Activated B cell treated with CpG ODN at 0.5 μM for 24 hours (primary cell): Measurements from ENCODE around the gene MAN1B1. TPM values are rescaled to one million over a fixed set of nuclear protein-coding genes. Genes with fewer than 3 reads are reported as not detected.

Source experiments
- ATAC-seq: fragments of 200-7000 bp; cut with Tn5 transposase; one replicate; pipeline ENCODE4 v1.10.0; 2021; ENCODE audit warnings: low read depth, mild to moderate bottlenecking, moderate library complexity
- CTCF ChIA-PET: fragments of 350-600 bp; sonication (Branson Sonifier 250); formaldehyde crosslinking; loops from one replicate; lab custom pipeline; 2021; ENCODE audit warnings: antibody characterized with exemption; lab: Charles Lee
- POLR2A ChIA-PET: fragments of 350-600 bp; sonication (Branson Sonifier 250); formaldehyde crosslinking; loops from one replicate; lab custom pipeline; 2021; ENCODE audit warnings: antibody characterized with exemption; lab: Charles Lee
- DNase-seq: peaks from one replicate; pipeline ENCODE4 v3.0.0; 2022
- H3K27ac Mint-ChIP-seq: one replicate; pipeline ENCODE4 v1.8.0; 2020; ENCODE audit warnings: mixed read lengths
- H3K27me3 Mint-ChIP-seq: one replicate; pipeline ENCODE4 v1.8.0; 2021; ENCODE audit warnings: mixed read lengths
- H3K36me3 Mint-ChIP-seq: one replicate; pipeline ENCODE4 v1.8.0; 2021; ENCODE audit warnings: low read depth, mixed read lengths
- H3K4me1 Mint-ChIP-seq: one replicate; pipeline ENCODE4 v1.8.0; 2021; ENCODE audit warnings: mixed read lengths
- H3K4me3 Mint-ChIP-seq: one replicate; pipeline ENCODE4 v1.8.0; 2020; ENCODE audit warnings: mild to moderate bottlenecking, mixed read lengths
- H3K9me3 Mint-ChIP-seq: one replicate; pipeline ENCODE4 v1.8.0; 2020; ENCODE audit warnings: mixed read lengths
- intact Hi-C: fragments of 100-400 bp; cut with micrococcal nuclease; formaldehyde crosslinking; loops from one replicate; pipeline ENCODE4 v1.15.1; 2024
- total RNA-seq: library from RNA; stranded (reverse); gene quantifications from 2 replicates; pipeline ENCODE4 v1.2.3, GENCODE V29; 2022
- TF ChIP-seq, protein P1 (sequence below): fragments of 200-600 bp; IDR thresholded peaks from one replicate; pipeline ENCODE4 v1.8.0; 2022; ENCODE audit warnings: antibody characterized with exemption, mild to moderate bottlenecking

MAN1B1 gene
- total RNA-seq, 1 donor from 2014 or later, result 37.7 TPM

DNA sequence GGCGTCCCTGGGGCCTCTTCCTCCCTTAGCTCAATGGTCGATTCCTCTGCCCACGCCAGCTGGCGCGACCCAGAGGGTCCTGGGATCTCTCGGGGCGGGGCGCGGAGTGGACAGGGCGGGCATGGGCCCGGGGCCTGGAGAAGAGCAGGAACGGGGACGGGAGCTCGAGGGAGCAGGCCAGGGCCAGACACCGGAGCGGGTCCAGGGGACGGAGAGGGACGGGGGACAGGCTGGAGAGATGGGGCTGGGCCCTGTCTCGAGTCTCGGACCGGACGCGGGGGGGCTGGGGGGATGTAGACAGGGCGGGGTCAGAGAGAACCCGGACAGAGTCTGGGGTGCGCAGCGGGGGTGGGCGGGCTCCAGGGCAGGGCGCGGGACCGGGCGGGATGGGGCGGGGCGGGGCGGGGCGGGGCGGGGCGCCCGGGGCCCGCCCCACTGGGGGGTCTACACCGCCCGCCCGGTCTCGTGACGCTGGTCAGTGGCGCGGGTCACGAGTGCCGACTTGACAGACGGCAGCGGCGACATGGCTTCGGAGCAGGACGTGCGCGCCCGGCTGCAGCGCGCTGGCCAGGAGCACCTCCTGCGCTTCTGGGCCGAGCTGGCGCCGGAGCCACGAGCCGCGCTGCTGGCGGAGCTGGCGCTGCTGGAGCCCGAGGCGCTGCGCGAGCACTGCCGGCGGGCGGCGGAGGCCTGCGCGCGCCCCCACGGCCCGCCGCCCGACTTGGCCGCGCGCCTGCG is 9.6 kb upstream of the MAN1B1 start, which contains the start of gene UAP1L1:
UAP1L1 (plus strand) TSS at position 508 of the 738 bp plus-strand sequence; CDS start at position 524, 16 bp downstream.
- intact Hi-C loops, result loop anchor here (1.0 kb wide), 1 partner anchor 8 kb away; no protein-coding TSS in a partner anchor
- H3K4me3 Mint-ChIP-seq, result peak within 1 kb of the TSS; percentile 78
- TF ChIP-seq, protein P1, sequence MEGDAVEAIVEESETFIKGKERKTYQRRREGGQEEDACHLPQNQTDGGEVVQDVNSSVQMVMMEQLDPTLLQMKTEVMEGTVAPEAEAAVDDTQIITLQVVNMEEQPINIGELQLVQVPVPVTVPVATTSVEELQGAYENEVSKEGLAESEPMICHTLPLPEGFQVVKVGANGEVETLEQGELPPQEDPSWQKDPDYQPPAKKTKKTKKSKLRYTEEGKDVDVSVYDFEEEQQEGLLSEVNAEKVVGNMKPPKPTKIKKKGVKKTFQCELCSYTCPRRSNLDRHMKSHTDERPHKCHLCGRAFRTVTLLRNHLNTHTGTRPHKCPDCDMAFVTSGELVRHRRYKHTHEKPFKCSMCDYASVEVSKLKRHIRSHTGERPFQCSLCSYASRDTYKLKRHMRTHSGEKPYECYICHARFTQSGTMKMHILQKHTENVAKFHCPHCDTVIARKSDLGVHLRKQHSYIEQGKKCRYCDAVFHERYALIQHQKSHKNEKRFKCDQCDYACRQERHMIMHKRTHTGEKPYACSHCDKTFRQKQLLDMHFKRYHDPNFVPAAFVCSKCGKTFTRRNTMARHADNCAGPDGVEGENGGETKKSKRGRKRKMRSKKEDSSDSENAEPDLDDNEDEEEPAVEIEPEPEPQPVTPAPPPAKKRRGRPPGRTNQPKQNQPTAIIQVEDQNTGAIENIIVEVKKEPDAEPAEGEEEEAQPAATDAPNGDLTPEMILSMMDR, result no peak
- H3K27me3 Mint-ChIP-seq, result no peaks in the 10 kb centered on the region
- peaks cover 25% of the 10 kb centered on the region for H3K4me1 Mint-ChIP-seq
- peaks cover 12% of the 10 kb centered on the region for H3K36me3 Mint-ChIP-seq
- H3K9me3 Mint-ChIP-seq, result no peaks in the 10 kb centered on the region
- DNase-seq (peak; percentile 58), ATAC-seq (peak; percentile 67)
- ChIA-PET CTCF (interaction anchor here (0.7 to 1.3 kb wide), 3 partner anchors 11 to 42 kb away, joined by 3 read pairs; no protein-coding TSS in a partner anchor), POLR2A (interaction anchor here (0.6 to 2.3 kb wide), 6 partner anchors 9 to 196 kb away, joined by 3 to 21 read pairs (median 3); partner anchors contain the start of genes MAN1B1, NELFB and TUBB4B)
- peak within 1 kb of the TSS; percentile 35 for H3K27ac Mint-ChIP-seq

DNA sequence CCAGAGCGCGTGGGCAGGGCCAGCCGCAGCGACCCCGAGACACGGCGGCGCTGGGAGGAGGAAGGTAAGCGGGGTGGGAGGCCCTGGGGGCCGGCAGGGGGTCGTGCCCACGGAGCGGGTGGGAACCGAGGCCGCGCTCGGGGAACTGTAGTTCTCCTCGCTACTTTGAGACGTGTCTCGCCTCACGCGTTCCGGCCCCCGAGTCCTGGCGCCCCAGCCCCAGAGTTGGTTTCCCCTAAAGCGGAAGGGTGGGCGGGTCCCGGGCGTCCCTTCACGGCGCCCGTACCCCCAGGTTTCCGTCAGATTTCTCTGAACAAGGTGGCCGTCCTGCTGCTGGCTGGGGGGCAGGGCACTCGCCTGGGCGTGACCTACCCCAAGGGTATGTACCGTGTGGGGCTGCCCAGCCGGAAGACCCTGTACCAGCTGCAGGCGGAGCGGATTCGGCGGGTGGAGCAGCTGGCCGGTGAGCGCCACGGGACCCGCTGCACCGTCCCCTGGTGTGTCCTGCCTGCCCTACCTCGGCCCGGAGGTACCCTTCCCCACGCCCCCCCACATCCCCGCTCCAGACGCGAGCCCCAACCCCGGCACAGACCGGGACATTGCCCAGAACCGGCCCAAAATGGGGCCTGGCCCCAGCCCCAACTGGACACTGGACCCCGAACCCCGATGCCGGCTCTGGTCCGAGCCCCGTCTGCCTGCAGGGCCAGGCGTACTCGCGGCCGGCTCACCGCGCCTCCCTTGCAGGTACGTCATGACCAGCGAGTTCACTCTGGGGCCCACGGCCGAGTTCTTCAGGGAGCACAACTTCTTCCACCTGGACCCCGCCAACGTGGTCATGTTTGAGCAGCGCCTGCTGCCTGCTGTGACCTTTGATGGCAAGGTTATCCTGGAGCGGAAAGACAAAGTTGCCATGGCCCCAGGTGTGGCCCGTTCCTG is 8.8 kb upstream of the MAN1B1 start:
- intact Hi-C loops, result loop anchor here (1.0 kb wide), 1 partner anchor 7 kb away; no protein-coding TSS in a partner anchor
- Mint-ChIP-seq H3K36me3 (peaks cover 15% of the 10 kb centered on the region), H3K9me3 (no peaks in the 10 kb centered on the region), H3K4me3 (peak overlapping the region; percentile 78), H3K4me1 (peaks cover 28% of the 10 kb centered on the region), H3K27ac (no peak overlapping the region), H3K27me3 (no peaks in the 10 kb centered on the region)
- ATAC-seq, result peak; percentile 38
- TF ChIP-seq, protein P1, result no peak
- DNase-seq, result peak; percentile 38
- CTCF ChIA-PET, result no interaction called here
- POLR2A ChIA-PET, result interaction anchor here (1.1 to 2.3 kb wide), 3 partner anchors 8 to 163 kb away, joined by 3 to 21 read pairs (median 3); partner anchors contain the start of genes MAN1B1 and TUBB4B

DNA sequence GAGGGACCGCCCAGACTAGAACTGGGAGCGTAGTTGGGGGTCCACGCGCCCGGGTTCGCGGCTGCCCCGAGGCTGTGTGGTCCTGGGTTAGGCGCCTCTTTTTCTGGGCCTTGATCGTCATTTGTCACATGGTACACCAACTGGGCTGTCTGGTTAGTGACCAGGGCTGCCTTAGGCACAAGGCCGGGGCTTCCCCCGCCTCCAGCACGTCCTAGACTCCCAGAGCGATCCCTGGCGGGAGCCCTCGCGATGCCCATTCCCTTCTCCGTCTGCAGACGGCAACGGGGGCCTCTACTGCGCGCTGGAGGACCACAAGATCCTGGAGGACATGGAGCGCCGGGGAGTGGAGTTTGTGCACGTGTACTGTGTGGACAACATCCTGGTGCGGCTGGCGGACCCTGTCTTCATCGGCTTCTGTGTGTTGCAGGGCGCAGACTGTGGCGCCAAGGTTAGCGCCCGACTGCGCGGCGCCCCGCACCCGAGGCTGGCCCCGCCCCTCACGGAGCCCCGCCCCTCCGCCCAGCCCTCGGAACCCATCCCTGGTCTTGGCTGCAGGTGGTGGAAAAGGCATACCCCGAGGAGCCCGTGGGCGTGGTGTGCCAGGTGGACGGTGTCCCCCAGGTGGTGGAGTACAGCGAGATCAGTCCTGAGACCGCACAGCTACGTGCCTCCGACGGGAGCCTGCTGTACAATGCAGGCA is 7.9 kb upstream of the MAN1B1 start:
- ChIA-PET POLR2A (interaction anchor here (2.3 kb wide), 1 partner anchor 7 kb away, joined by 21 read pairs; the partner anchor contains the start of gene MAN1B1), CTCF (no interaction called here)
- Mint-ChIP-seq H3K4me3 (peak overlapping the region; percentile 78), H3K9me3 (no peaks in the 10 kb centered on the region), H3K27me3 (no peaks in the 10 kb centered on the region), H3K36me3 (peaks cover 18% of the 10 kb centered on the region), H3K27ac (no peak overlapping the region), H3K4me1 (peaks cover 37% of the 10 kb centered on the region)
- no peak for ATAC-seq
- intact Hi-C loops, result no loop called here
- DNase-seq, result no peak
- TF ChIP-seq, protein P1, result no peak

DNA sequence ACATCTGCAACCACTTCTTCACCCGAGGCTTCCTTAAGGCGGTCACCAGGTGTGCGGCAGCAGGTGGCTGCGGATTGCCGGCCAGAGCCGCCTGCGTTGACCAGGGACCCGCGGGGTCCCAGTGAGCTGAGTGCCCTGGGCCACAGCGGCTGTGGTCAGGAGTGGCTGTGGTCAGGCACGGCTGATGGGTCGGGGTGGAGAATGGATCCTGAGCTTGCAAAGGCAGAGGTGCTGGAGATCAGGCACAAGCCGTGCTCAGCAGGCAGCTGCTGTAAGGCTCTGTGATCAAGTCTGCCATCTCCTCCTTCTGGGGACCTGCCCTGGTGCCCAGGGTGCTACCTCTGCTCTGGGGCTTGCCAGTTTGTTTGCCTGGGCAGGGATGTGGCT is 7.4 kb upstream of the MAN1B1 start:
- Mint-ChIP-seq H3K36me3 (peaks cover 19% of the 10 kb centered on the region), H3K4me1 (peaks cover 41% of the 10 kb centered on the region), H3K9me3 (no peaks in the 10 kb centered on the region), H3K4me3 (no peak overlapping the region), H3K27me3 (no peaks in the 10 kb centered on the region), H3K27ac (no peak overlapping the region)
- intact Hi-C loops, result no loop called here
- TF ChIP-seq, protein P1, result no peak
- DNase-seq, result no peak
- CTCF ChIA-PET, result no interaction called here
- POLR2A ChIA-PET, result no interaction called here
- no peak for ATAC-seq
